K562 treated with DMSO at 1 percent for 48 hours (cell line): Measurements from ENCODE around the gene COL6A3. TPM values are rescaled to one million over a fixed set of nuclear protein-coding genes. Genes with fewer than 3 reads are reported as not detected.

Experiments
- total RNA-seq: library from RNA; unstranded; fragments of 300-600 nt; gene quantifications from 2 replicates; pipeline ENCODE4 v1.2.3, GENCODE V29; 2022; ENCODE audit warnings: low replicate concordance; ENCODE audit errors: extremely low read depth

Gene COL6A3, protein sequence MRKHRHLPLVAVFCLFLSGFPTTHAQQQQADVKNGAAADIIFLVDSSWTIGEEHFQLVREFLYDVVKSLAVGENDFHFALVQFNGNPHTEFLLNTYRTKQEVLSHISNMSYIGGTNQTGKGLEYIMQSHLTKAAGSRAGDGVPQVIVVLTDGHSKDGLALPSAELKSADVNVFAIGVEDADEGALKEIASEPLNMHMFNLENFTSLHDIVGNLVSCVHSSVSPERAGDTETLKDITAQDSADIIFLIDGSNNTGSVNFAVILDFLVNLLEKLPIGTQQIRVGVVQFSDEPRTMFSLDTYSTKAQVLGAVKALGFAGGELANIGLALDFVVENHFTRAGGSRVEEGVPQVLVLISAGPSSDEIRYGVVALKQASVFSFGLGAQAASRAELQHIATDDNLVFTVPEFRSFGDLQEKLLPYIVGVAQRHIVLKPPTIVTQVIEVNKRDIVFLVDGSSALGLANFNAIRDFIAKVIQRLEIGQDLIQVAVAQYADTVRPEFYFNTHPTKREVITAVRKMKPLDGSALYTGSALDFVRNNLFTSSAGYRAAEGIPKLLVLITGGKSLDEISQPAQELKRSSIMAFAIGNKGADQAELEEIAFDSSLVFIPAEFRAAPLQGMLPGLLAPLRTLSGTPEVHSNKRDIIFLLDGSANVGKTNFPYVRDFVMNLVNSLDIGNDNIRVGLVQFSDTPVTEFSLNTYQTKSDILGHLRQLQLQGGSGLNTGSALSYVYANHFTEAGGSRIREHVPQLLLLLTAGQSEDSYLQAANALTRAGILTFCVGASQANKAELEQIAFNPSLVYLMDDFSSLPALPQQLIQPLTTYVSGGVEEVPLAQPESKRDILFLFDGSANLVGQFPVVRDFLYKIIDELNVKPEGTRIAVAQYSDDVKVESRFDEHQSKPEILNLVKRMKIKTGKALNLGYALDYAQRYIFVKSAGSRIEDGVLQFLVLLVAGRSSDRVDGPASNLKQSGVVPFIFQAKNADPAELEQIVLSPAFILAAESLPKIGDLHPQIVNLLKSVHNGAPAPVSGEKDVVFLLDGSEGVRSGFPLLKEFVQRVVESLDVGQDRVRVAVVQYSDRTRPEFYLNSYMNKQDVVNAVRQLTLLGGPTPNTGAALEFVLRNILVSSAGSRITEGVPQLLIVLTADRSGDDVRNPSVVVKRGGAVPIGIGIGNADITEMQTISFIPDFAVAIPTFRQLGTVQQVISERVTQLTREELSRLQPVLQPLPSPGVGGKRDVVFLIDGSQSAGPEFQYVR (N-terminal part only)
- 39.9 TPM in 1 of 2 replicates, not detected in the other for total RNA-seq

DNA sequence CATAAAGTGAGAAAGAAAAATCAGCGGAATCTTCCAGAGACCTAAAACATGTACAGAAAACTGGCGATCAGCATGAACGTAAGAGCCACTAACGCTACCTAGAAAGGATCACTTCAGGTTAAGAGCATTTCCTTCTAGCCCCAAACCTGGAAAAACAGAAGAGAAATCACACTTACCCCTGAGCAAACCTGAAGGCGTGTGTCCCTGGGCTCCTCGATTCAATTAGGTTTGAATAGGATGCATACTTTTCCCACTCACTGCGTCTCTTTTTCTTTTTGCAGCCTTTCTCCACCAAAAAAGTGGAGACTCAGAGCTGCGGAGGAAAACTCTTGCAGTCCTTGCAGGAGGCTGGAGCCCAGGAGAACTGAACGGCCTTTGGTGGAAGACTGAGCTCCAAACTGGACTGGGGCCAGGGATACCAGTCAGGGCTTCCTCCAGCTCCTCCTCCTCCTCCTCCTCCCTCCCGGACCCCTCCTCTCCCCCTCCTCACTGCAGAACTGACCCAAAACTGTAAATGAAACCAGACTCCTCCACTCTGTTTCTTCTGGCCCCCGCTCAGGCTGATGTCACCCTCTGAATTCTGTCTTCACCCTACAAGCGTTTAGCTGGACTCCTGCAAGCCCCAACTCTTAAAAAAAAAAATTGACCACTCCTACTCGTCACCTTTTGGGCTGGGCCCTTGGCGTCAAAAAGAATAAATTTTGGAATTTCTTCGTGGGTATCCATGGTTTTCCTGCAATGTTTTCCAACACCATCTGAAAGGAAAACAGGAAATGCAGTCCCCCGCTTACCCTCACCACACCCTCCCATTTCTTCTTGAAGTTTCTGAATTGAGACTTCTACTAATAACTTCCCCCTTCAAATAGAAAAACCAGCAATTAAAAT is at the start of gene COL6A3:
Gene COL6A3 (minus strand): TSS at position 388 of the 885 bp plus-strand sequence. CDS start 17,347 bp downstream, outside the sequence.

Other genes starting within 250 kb of the COL6A3 start
- not detected in 2 replicates for gene MLPH, start 73.1 kb upstream of the COL6A3 start, total RNA-seq
- gene PRLH, start 152.4 kb upstream of the COL6A3 start, total RNA-seq, result not detected in 2 replicates
- not detected in 2 replicates for gene RAB17, start 176.6 kb upstream of the COL6A3 start, total RNA-seq
- gene LRRFIP1, start 213.4 kb upstream of the COL6A3 start, total RNA-seq, result not detected in 2 replicates